ENCODE data around the gene GATA6.

Gene GATA6

GRCh38 chr18:22136395-22136794 lies 33.0 kb upstream of the GATA6 start:
- Histone ChIP-seq H2AFZ (ENCODE audit: low read depth, low read length, severe bottlenecking) (no peak overlapping the region), H3K27ac (ENCODE audit: low read depth, low read length) (no peak overlapping the region), H3K4me2 (ENCODE audit: low read depth, low read length, poor library complexity, severe bottlenecking) (no peak overlapping the region), H3F3A (ENCODE audit: insufficient read depth) (no peaks in the 10 kb centered on the region), H3K9ac (ENCODE audit: low read length) (no peak overlapping the region), H3K27me3 (ENCODE audit: low read length) (no peaks in the 10 kb centered on the region; the same call in 1 of the 2 replicates), H3K4me3 (ENCODE audit: insufficient read depth, low read length, poor library complexity, severe bottlenecking) (no peak overlapping the region), H3K9me3 (ENCODE audit: insufficient read depth, low read length) (no peaks in the 10 kb centered on the region), H3K9me2 (replicated peaks; ENCODE audit: insufficient read depth, low read length) (no peaks in the 10 kb centered on the region), H4K20me1 (ENCODE audit: low read depth, low read length) (no peaks in the 10 kb centered on the region), H3K36me3 (ENCODE audit: low read length) (no peaks in the 10 kb centered on the region), H3K79me2 (ENCODE audit: insufficient read depth, low read length) (no peaks in the 10 kb centered on the region)
- TF ChIP-seq CTCF (IDR thresholded peaks at IDR 0.05; ENCODE audit: insufficient read depth, low read length, poor library complexity, severe bottlenecking) = no peak
- no peak for TF ChIP-seq EZH2phosphoT487 (conservative IDR thresholded peaks at IDR 0.05; ENCODE audit: low read length)

GRCh38 chr18:22141211-22141610 lies 28.2 kb upstream of the GATA6 start:
- Histone ChIP-seq H3K27ac (ENCODE audit: low read depth, low read length) (no peak overlapping the region), H3K4me3 (ENCODE audit: insufficient read depth, low read length, poor library complexity, severe bottlenecking) (no peak overlapping the region), H3F3A (ENCODE audit: insufficient read depth) (no peaks in the 10 kb centered on the region), H3K4me2 (ENCODE audit: low read depth, low read length, poor library complexity, severe bottlenecking) (no peak overlapping the region), H3K27me3 (ENCODE audit: low read length) (no peaks in the 10 kb centered on the region), H2AFZ (ENCODE audit: low read depth, low read length, severe bottlenecking) (no peak overlapping the region), H3K9me2 (replicated peaks; ENCODE audit: insufficient read depth, low read length) (no peaks in the 10 kb centered on the region), H3K79me2 (ENCODE audit: insufficient read depth, low read length) (no peaks in the 10 kb centered on the region), H3K36me3 (ENCODE audit: low read length) (no peaks in the 10 kb centered on the region), H3K9me3 (ENCODE audit: insufficient read depth, low read length) (no peaks in the 10 kb centered on the region), H3K9ac (ENCODE audit: low read length) (no peak overlapping the region), H4K20me1 (ENCODE audit: low read depth, low read length) (no peaks in the 10 kb centered on the region)
- TF ChIP-seq CTCF (IDR thresholded peaks at IDR 0.05; ENCODE audit: insufficient read depth, low read length, poor library complexity, severe bottlenecking) (no peak), EZH2phosphoT487 (conservative IDR thresholded peaks at IDR 0.05; ENCODE audit: low read length) (no peak)

DNA sequence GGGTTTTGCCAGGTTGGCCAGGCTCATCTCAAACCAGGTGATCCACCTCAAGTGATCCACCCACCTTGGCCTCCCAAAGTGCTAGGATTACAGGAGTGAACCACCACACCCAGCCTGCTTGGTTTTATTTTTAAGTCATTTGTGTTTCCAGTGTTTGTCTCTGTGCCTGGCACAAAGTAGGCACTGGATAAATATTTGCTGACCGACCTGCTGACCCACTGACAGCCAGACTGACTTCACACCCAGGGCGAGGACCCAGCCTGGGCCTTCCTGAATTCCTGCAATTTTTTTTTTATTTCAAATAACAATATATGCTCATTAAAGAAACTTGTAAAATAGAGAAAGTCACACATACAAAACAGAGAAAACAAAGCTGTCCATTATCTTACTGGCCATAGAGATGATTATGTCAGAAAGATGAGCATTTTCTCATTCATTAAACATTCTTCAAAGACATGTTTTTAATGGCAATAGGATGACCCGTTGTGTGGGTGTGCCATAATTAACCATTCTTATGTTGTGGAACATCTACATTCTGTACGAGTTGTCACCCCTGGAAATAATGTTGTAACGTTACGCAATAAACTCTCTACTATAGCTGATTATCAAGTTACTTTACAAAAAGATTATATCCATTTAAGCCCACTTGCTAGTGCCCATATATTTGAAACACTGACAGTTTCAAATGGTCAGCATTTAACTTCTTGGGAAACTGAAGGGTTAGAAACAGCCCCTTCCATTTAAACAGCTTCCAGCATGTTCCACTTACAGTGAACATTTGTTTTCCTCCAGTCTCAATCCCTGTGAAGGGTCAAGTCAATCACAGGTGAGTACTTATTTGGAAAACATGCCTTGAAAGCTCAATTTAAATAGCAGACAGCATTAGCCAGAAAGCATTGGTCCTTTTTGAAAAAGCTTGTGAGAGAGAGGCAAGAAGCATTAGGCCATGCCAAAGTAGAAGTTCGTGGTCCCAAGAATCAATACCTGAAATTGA lies 25.7 kb upstream of the GATA6 start:
- no peak overlapping the region for H3K4me2 ChIP-seq (ENCODE audit: low read depth, low read length, poor library complexity, severe bottlenecking)
- H3K4me3 ChIP-seq (ENCODE audit: insufficient read depth, low read length, poor library complexity, severe bottlenecking) = no peak overlapping the region
- H3K36me3 ChIP-seq (ENCODE audit: low read length) = no peaks in the 10 kb centered on the region
- no peaks in the 10 kb centered on the region for H3K9me3 ChIP-seq (ENCODE audit: insufficient read depth, low read length)
- H2AFZ ChIP-seq (ENCODE audit: low read depth, low read length, severe bottlenecking) = no peak overlapping the region
- H3K9ac ChIP-seq (ENCODE audit: low read length) = no peak overlapping the region
- no peaks in the 10 kb centered on the region for H3K27me3 ChIP-seq (ENCODE audit: low read length)
- no peaks in the 10 kb centered on the region for H3K79me2 ChIP-seq (ENCODE audit: insufficient read depth, low read length)
- H3F3A ChIP-seq (ENCODE audit: insufficient read depth) = no peaks in the 10 kb centered on the region
- H4K20me1 ChIP-seq (ENCODE audit: low read depth, low read length) = no peaks in the 10 kb centered on the region
- H3K27ac ChIP-seq (ENCODE audit: low read depth, low read length) = no peak overlapping the region
- TF ChIP-seq EZH2phosphoT487 (conservative IDR thresholded peaks at IDR 0.05; ENCODE audit: low read length) = no peak
- TF ChIP-seq CTCF (IDR thresholded peaks at IDR 0.05; ENCODE audit: insufficient read depth, low read length, poor library complexity, severe bottlenecking) = no peak
- no peaks in the 10 kb centered on the region for H3K9me2 ChIP-seq (replicated peaks; ENCODE audit: insufficient read depth, low read length)
